DND-41 (cell line): ENCODE data around the gene FIBCD1.

Source experiments
- CTCF ChIP-seq: IDR thresholded peaks from 2 replicates; pipeline ENCODE4 v1.5.1; 2012; ENCODE audit warnings: borderline replicate concordance, low read length, moderate library complexity, mild to moderate bottlenecking; ENCODE audit not compliant: poor library complexity, severe bottlenecking; ENCODE audit errors: extremely low read depth
- EZH2 ChIP-seq: IDR thresholded peaks from 3 replicates; pipeline ENCODE4 v1.6.1; 2012; ENCODE audit warnings: borderline replicate concordance, low read depth, mild to moderate bottlenecking, moderate library complexity, low read length, inconsistent platforms; ENCODE audit not compliant: severe bottlenecking

DNA sequence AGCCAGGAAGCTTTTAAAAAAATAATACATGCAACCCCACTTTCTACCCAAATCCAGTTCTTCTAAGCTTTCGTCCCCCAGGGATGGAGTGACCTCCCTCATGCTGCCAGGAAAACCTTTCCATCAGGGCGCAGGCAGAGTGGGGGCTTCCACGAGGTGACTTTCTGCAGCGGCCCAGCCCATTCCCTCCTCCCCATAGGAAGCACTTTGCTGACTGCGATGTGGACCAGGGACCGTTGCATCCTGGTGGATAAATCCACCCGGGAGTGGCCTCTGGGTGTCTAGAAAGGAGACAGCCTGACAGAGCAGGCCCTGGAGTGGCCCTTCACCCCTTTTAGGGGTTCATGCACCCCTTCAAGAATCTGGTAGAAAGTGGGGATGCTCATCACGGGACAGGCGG, 44.0 kb downstream of the FIBCD1 start:
- TF ChIP-seq CTCF = no peak
- TF ChIP-seq EZH2 = no peak
